ENCODE measurements around the gene LMAN1. TPM values are rescaled to one million over a fixed set of nuclear protein-coding genes. Genes with fewer than 3 reads are reported as not detected.
A peak's percentile ranks its signal among the peaks of the same experiment; 100 is the strongest.

LMAN1 gene
- total and polyA plus RNA-seq, 2 of the 13 experiments (the other 11 are each of a cell fraction or from before 2014, with no cell fraction given), result 127 to 131 TPM

- no peak for TF ChIP-seq CSRNP2 (CRISPR knock-in tag; conservative IDR thresholded peaks at IDR 0.05; ENCODE audit: low read depth)
- no peak for TF ChIP-seq ZNF296 (CRISPR knock-in tag; conservative IDR thresholded peaks at IDR 0.05)
- no peak for TF ChIP-seq ZNF781 (CRISPR knock-in tag; IDR thresholded peaks at IDR 0.05; ENCODE audit: borderline replicate concordance, not compliant biosample characterization)
- TF ChIP-seq AHR (CRISPR knock-in tag; IDR thresholded peaks at IDR 0.05), result no peak; the same call in 1 of the 2 replicates
- no peak for TF ChIP-seq IRX3 (CRISPR knock-in tag; IDR thresholded peaks at IDR 0.05; ENCODE audit: borderline replicate concordance, low read depth)
- no peak for TF ChIP-seq JUND (CRISPR knock-in tag; IDR thresholded peaks at IDR 0.05)
- TF ChIP-seq EHMT2 (IDR thresholded peaks at IDR 0.05; ENCODE audit: borderline replicate concordance, low read depth, low read length), result no peak
- TF ChIP-seq THRA (CRISPR knock-in tag; IDR thresholded peaks at IDR 0.05; ENCODE audit: borderline replicate concordance), result no peak
- TF ChIP-seq MAX (IDR thresholded peaks at IDR 0.05), result no peak; the same call in 1 of the 2 replicates
- 0 out of 2 replicates have a peak, but pooled peaks have one; percentile 22 for TF ChIP-seq HINFP (CRISPR knock-in tag; IDR thresholded peaks at IDR 0.05; ENCODE audit: low read depth)
- TF ChIP-seq RAD21 (CRISPR knock-in tag; IDR thresholded peaks at IDR 0.05), result peak; percentile 95
- no peak for TF ChIP-seq ZFP36 (IDR thresholded peaks at IDR 0.05; ENCODE audit: borderline replicate concordance, low read depth, low read length, partially characterized antibody)
- TF ChIP-seq SP4 (CRISPR knock-in tag; IDR thresholded peaks at IDR 0.05), result 0 out of 2 replicates have a peak, but pooled peaks have one; percentile 28
- no peak for TF ChIP-seq MED13 (CRISPR knock-in tag; IDR thresholded peaks at IDR 0.05)
- TF ChIP-seq NR2F6 (IDR thresholded peaks at IDR 0.05), result no peak
- TF ChIP-seq NR2F6 (CRISPR knock-in tag; IDR thresholded peaks at IDR 0.05), result peak; percentile 23; the same call in 1 of the 2 replicates
- TF ChIP-seq DDIT3 (CRISPR knock-in tag; IDR thresholded peaks at IDR 0.05), result no peak
- 0 out of 2 replicates have a peak, but pooled peaks have one; percentile 38 for TF ChIP-seq ZGPAT (CRISPR knock-in tag; IDR thresholded peaks at IDR 0.05)
- 0 out of 2 replicates have a peak, but pooled peaks have one; percentile 11 for TF ChIP-seq CEBPG (CRISPR knock-in tag; IDR thresholded peaks at IDR 0.05)
- TF ChIP-seq ZNF431 (CRISPR knock-in tag; IDR thresholded peaks at IDR 0.05; ENCODE audit: borderline replicate concordance, low read depth), result no peak
- no peak for TF ChIP-seq TMF1 (CRISPR knock-in tag; IDR thresholded peaks at IDR 0.05; ENCODE audit: low read depth)
- TF ChIP-seq ELF1 (CRISPR knock-in tag; IDR thresholded peaks at IDR 0.05), result no peak
- no peak for TF ChIP-seq ZC3H13 (CRISPR knock-in tag; IDR thresholded peaks at IDR 0.05)
- no peak for TF ChIP-seq TRIM24 (CRISPR knock-in tag; IDR thresholded peaks at IDR 0.05)
These were observed 43.5 kb upstream of the LMAN1 start (continued) for GRCh38 chr18:59402432-59403090.
